ENCODE measurements around the gene TF. TPM values are rescaled to one million over a fixed set of nuclear protein-coding genes. Genes with fewer than 3 reads are reported as not detected.

TF gene
- total RNA-seq, 1 experiment from 2014 or later, result 0.09 TPM

GRCh38 chr3:133722935-133723334 lies 23.3 kb upstream of the TF start:
- Mint-ChIP-seq H3K9me3 (peaks cover 42 to 48% of the 10 kb centered on the region in 2 experiments), H3K4me1 (no peaks in the 10 kb centered on the region), H3K4me3 (no peak overlapping the region), H3K36me3 (ENCODE audit: insufficient read depth in 1 of 3, low read depth in 3 of 3) (peaks cover 2 to 9% (median 5%) of the 10 kb centered on the region in 3 experiments; a peak in 5 of 7 replicates), H3K27me3 (ENCODE audit: low read depth) (peaks cover 9% of the 10 kb centered on the region), H3K27ac (no peak overlapping the region)
- H3K4ac ChIP-seq (ENCODE audit: low read depth, low read length), result no peak overlapping the region
- no peaks in the 10 kb centered on the region for H3K23me2 ChIP-seq (ENCODE audit: insufficient read length, low read depth, low read length, poor library complexity, severe bottlenecking)
- H4K20me1 ChIP-seq (ENCODE audit: control insufficient read depth, insufficient read depth, insufficient read length), result no peaks in the 10 kb centered on the region
- no peak overlapping the region for H2BK15ac ChIP-seq (ENCODE audit: low read depth, low read length)
- H3K18ac ChIP-seq (ENCODE audit: insufficient read length, low read depth, low read length), result no peak overlapping the region
- no peak overlapping the region for H4K91ac ChIP-seq (ENCODE audit: insufficient read length, low read depth, low read length)
- no peak overlapping the region for H3K27ac ChIP-seq (ENCODE audit: insufficient read length, low read depth, low read length)
- H2BK5ac ChIP-seq (ENCODE audit: insufficient read length, low read length), result no peak overlapping the region
- no peaks in the 10 kb centered on the region for H3K9me3 ChIP-seq (ENCODE audit: control insufficient read depth, low read depth, low read length)
- no peaks in the 10 kb centered on the region for H3K79me2 ChIP-seq (ENCODE audit: insufficient read depth, low read length)
- TF ChIP-seq CTCF (conservative IDR thresholded peaks at IDR 0.05), result no peak
- no peak overlapping the region for H3K4me2 ChIP-seq (ENCODE audit: insufficient read depth, insufficient read length, low read length)
- H2BK20ac ChIP-seq (ENCODE audit: low read depth, low read length, poor library complexity, severe bottlenecking), result no peak overlapping the region
- no peak overlapping the region for H4K5ac ChIP-seq (ENCODE audit: insufficient read length, low read depth, low read length)
- no peak for DNase-seq
- no peak overlapping the region for H3K23ac ChIP-seq (ENCODE audit: insufficient read length, low read depth, low read length)
- H3K79me1 ChIP-seq (ENCODE audit: insufficient read depth, low read depth, low read length, poor library complexity, severe bottlenecking), result no peaks in the 10 kb centered on the region
- H3K9ac ChIP-seq (ENCODE audit: extremely low read depth, insufficient read length, low read length), result no peak overlapping the region
- no peak overlapping the region for H4K8ac ChIP-seq (replicated peaks; ENCODE audit: insufficient read length, low read depth, low read length)
- no peaks in the 10 kb centered on the region for H3K4me1 ChIP-seq (ENCODE audit: insufficient read depth, low read length)
- no peak overlapping the region for H2AFZ ChIP-seq (ENCODE audit: low read length)
- no peak overlapping the region for H3T11ph ChIP-seq (ENCODE audit: low read length)
- no peak overlapping the region for H2BK12ac ChIP-seq (ENCODE audit: insufficient read length, low read depth, low read length)
- H3K14ac ChIP-seq (ENCODE audit: insufficient read depth, low read length), result no peak overlapping the region
- H3K56ac ChIP-seq (ENCODE audit: insufficient read length, low read depth, low read length), result no peak overlapping the region
- no peak overlapping the region for H2AK5ac ChIP-seq (ENCODE audit: insufficient read length, low read length)
- H3K27me3 ChIP-seq (ENCODE audit: insufficient read depth, low read length), result no peaks in the 10 kb centered on the region
- H2BK120ac ChIP-seq (ENCODE audit: low read depth, low read length, poor library complexity, severe bottlenecking), result no peak overlapping the region

Data from H9 (cell line).